Left ventricle myocardium superior (tissue), 1 donor: ENCODE measurements around the gene RPP30. TPM values are rescaled to one million over a fixed set of nuclear protein-coding genes. Genes with fewer than 3 reads are reported as not detected.

Source experiments
- ATAC-seq: fragments of 200-7000 bp; cut with Tn5 transposase; one replicate; pipeline ENCODE4 v1.9.1; 2020; ENCODE audit warnings: mild to moderate bottlenecking, moderate library complexity
- DNase-seq: peaks from one replicate; pipeline ENCODE4 v3.0.0-alpha.2; 2020
- intact Hi-C: fragments of 100-400 bp; cut with micrococcal nuclease; formaldehyde crosslinking; loops from one replicate; pipeline ENCODE4 v1.11.0; 2022
- long read RNA-seq: library from polyadenylated mRNA; unstranded; transcript quantifications from one replicate; pipeline ENCODE4 v2.0.0, GENCODE V29; 2021
- total RNA-seq: library from RNA; stranded (reverse); fragmentation: NEBNext Ultra II Directional; extraction: Animal tissue kit (Norgen Biotek cat#: 25700); gene quantifications from one replicate; pipeline ENCODE4 v1.2.1, GENCODE V29; 2021
- donor health status: DM: no; HTN: yes; CAD: no; lungs with severe emphysema.

The RPP30 gene
- 30.9 TPM for total RNA-seq
- long read RNA-seq, transcript RPP30-202 (11 exons, 2,589 nt), result major isoform, 13 of 22 reads
- long read RNA-seq, partial matches to known transcripts, result 2 of 22 reads
- long read RNA-seq, other reads (novel, unspliced or antisense), result 7 of 22 reads

- intact Hi-C loops, result no loop called here
- ATAC-seq, result peak; percentile 99
- DNase-seq, result peak; percentile 91
These were observed at the start of gene RPP30 for GRCh38 chr10:90871766-90872647. Gene RPP30, plus strand, starts transcription at chr10:90871974. Its CDS starts 13 bp downstream, at chr10:90871987.

- no peak for ATAC-seq
- no peak for DNase-seq
- intact Hi-C loops, result no loop called here
These were observed 49.3 kb upstream of the RPP30 start for GRCh38 chr10:90822508-90822907.

- intact Hi-C loops, result no loop called here
- no peak for ATAC-seq
These were observed 39.7 kb upstream of the RPP30 start for GRCh38 chr10:90832111-90832510.

GRCh38 chr10:90834326-90834725 lies 37.4 kb upstream of the RPP30 start:
- intact Hi-C loops, result no loop called here
- DNase-seq, result no peak
- ATAC-seq, result no peak

More at GRCh38 chr10:90832111-90832510, 39.7 kb upstream of the RPP30 start:
- no peak for DNase-seq

GRCh38 chr10:90837486-90837885 lies 34.3 kb upstream of the RPP30 start:
- ATAC-seq (no peak), DNase-seq (no peak)
- intact Hi-C loops, result no loop called here

GRCh38 chr10:90842725-90843124 lies 29.0 kb upstream of the RPP30 start:
- no peak for ATAC-seq
- DNase-seq, result no peak
- intact Hi-C loops, result no loop called here

- intact Hi-C loops, result no loop called here
- DNase-seq (no peak), ATAC-seq (no peak)
These were observed 26.0 kb upstream of the RPP30 start for GRCh38 chr10:90845726-90846125.

- intact Hi-C loops, result no loop called here
- no peak for DNase-seq
- no peak for ATAC-seq
These were observed 25.0 kb upstream of the RPP30 start for GRCh38 chr10:90846746-90847145.

GRCh38 chr10:90847436-90847835 lies 24.3 kb upstream of the RPP30 start:
- intact Hi-C loops, result no loop called here
- DNase-seq, result no peak
- no peak for ATAC-seq

- ATAC-seq, result no peak
- intact Hi-C loops, result no loop called here
These were observed 21.6 kb upstream of the RPP30 start for GRCh38 chr10:90849956-90850749.

GRCh38 chr10:90855126-90855525 lies 16.6 kb upstream of the RPP30 start:
- no peak for ATAC-seq
- intact Hi-C loops, result no loop called here
- DNase-seq, result no peak

More at GRCh38 chr10:90849956-90850749, 21.6 kb upstream of the RPP30 start:
- no peak for DNase-seq

- ATAC-seq (no peak), DNase-seq (no peak)
- intact Hi-C loops, result no loop called here
These were observed 15.5 kb upstream of the RPP30 start for GRCh38 chr10:90856261-90856660.

- ATAC-seq (no peak), DNase-seq (peak; percentile 28)
- intact Hi-C loops, result no loop called here
These were observed 14.7 kb upstream of the RPP30 start for GRCh38 chr10:90856964-90857634.

GRCh38 chr10:90857635-90858460 lies 13.9 kb upstream of the RPP30 start, which contains the start of gene HTR7:
Gene HTR7, minus strand, starts transcription at chr10:90858039. Its CDS starts 368 bp downstream, at chr10:90857671.
- intact Hi-C loops, result no loop called here
- ATAC-seq, result peak; percentile 95
- peak; percentile 82 for DNase-seq

- DNase-seq (no peak), ATAC-seq (peak; percentile 21)
- intact Hi-C loops, result no loop called here
These were observed 13.3 kb upstream of the RPP30 start for GRCh38 chr10:90858461-90858968.

- ATAC-seq, result no peak
- intact Hi-C loops, result no loop called here
- DNase-seq, result no peak
These were observed 12.4 kb upstream of the RPP30 start for GRCh38 chr10:90859321-90859751.

GRCh38 chr10:90860790-90861189 lies 11.0 kb upstream of the RPP30 start:
- ATAC-seq (no peak), DNase-seq (no peak)
- intact Hi-C loops, result loop anchor here (10.0 kb wide), 2 partner anchors 106 to 1066 kb away; no protein-coding TSS in a partner anchor

GRCh38 chr10:90862908-90863514 lies 8.8 kb upstream of the RPP30 start:
- DNase-seq (no peak), ATAC-seq (no peak)
- intact Hi-C loops, result loop anchor here (10.0 kb wide), 2 partner anchors 108 to 1068 kb away; no protein-coding TSS in a partner anchor
